GM19452 (cell line): ENCODE results near the gene GBP3.
"Not testable (repeated sequence)": the region's sequence is repeated elsewhere in the genome, so short reads cannot be mapped to it uniquely, and the experiment has no call there.

Experiments used
- ATAC-seq: cut with Tn5 transposase; IDR thresholded peaks from one replicate; pipeline ENCODE4 v1.9.1; 2021; ENCODE audit not compliant: unreplicated experiment

Gene GBP3

GRCh38 chr1:89022167-89022959, at the start of gene GBP3:
Gene GBP3 (minus strand): TSS chr1:89022866. CDS start chr1:89020721, 2,145 bp downstream.
- peak; percentile 85 for ATAC-seq

- no peak for ATAC-seq
Measured at GRCh38 chr1:89070509-89070908, 47.8 kb upstream of the GBP3 start.

- ATAC-seq: no peak
Measured at GRCh38 chr1:89069951-89070350, 47.3 kb upstream of the GBP3 start.

- no peak for ATAC-seq
Measured at GRCh38 chr1:89068291-89068690, 45.6 kb upstream of the GBP3 start.

GRCh38 chr1:89065079-89065868, 42.6 kb upstream of the GBP3 start, which contains the start of gene GBP1:
Gene GBP1 (minus strand): TSS chr1:89065208. CDS start chr1:89063234, 1,974 bp downstream.
- ATAC-seq: peak; percentile 67

- ATAC-seq: peak; percentile 40
Measured at GRCh38 chr1:89064632-89065031, 42.0 kb upstream of the GBP3 start.

GRCh38 chr1:89063094-89063493, 40.4 kb upstream of the GBP3 start:
- no peak for ATAC-seq

GRCh38 chr1:89060091-89060490, 37.4 kb upstream of the GBP3 start:
- no peak for ATAC-seq

GRCh38 chr1:89051955-89052312, 29.3 kb upstream of the GBP3 start:
- no peak for ATAC-seq

GRCh38 chr1:89051300-89051954, 28.8 kb upstream of the GBP3 start:
- ATAC-seq: no peak

GRCh38 chr1:89050649-89051033, 28.0 kb upstream of the GBP3 start:
- no peak for ATAC-seq

- ATAC-seq: not testable (repeated sequence)
Measured at GRCh38 chr1:89049901-89050648, 27.4 kb upstream of the GBP3 start.

GRCh38 chr1:89049187-89049586, 26.5 kb upstream of the GBP3 start:
- ATAC-seq: not testable (repeated sequence)

GRCh38 chr1:89047734-89048133, 25.1 kb upstream of the GBP3 start:
- no peak for ATAC-seq

- ATAC-seq: peak; percentile 59
Measured at GRCh38 chr1:89046318-89047183, 23.9 kb upstream of the GBP3 start.

- ATAC-seq: no peak
Measured at GRCh38 chr1:89044970-89045721, 22.5 kb upstream of the GBP3 start.

- no peak for ATAC-seq
Measured at GRCh38 chr1:89043940-89044339, 21.3 kb upstream of the GBP3 start.

GRCh38 chr1:89042491-89042890, 19.8 kb upstream of the GBP3 start:
- ATAC-seq: no peak

GRCh38 chr1:89041721-89042120, 19.1 kb upstream of the GBP3 start:
- no peak for ATAC-seq
